ENCODE measurements around the gene SLC12A6. TPM values are rescaled to one million over a fixed set of nuclear protein-coding genes. Genes with fewer than 3 reads are reported as not detected.
A peak's percentile ranks its signal among the peaks of the same experiment; 100 is the strongest.

Gene SLC12A6
- total RNA-seq, 1 donor from 2014 or later: 25.7 TPM

DNA sequence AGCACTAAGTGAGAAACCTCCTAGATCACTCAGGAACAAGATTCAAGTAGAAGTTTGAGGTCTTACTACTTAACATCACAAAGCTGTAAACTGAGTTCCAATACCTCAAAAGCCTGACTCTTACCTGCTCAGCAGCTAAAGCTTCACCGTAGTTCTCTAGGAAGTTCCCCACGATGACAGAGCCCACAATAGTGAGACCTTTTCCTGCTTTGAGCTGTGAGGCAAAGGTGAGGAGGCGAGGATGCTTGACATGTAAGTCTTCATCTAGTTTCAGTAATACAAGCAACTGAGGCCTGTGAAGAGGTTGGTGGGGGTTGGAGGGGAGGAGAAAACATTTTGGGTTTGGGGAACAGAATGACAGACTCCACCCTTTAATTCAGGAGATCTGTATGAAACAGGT lies 97.0 kb downstream of the SLC12A6 start:
- no peaks in the 10 kb centered on the region for H3K4me1 ChIP-seq
- intact Hi-C loops (cut with micrococcal nuclease): no loop called here
- TF ChIP-seq, protein P1, sequence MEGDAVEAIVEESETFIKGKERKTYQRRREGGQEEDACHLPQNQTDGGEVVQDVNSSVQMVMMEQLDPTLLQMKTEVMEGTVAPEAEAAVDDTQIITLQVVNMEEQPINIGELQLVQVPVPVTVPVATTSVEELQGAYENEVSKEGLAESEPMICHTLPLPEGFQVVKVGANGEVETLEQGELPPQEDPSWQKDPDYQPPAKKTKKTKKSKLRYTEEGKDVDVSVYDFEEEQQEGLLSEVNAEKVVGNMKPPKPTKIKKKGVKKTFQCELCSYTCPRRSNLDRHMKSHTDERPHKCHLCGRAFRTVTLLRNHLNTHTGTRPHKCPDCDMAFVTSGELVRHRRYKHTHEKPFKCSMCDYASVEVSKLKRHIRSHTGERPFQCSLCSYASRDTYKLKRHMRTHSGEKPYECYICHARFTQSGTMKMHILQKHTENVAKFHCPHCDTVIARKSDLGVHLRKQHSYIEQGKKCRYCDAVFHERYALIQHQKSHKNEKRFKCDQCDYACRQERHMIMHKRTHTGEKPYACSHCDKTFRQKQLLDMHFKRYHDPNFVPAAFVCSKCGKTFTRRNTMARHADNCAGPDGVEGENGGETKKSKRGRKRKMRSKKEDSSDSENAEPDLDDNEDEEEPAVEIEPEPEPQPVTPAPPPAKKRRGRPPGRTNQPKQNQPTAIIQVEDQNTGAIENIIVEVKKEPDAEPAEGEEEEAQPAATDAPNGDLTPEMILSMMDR (IDR thresholded peaks at IDR 0.05; ENCODE audit: borderline replicate concordance): no peak
- no peak overlapping the region for H3K27ac ChIP-seq (replicated peaks)
- H3K36me3 ChIP-seq: peaks cover 86% of the 10 kb centered on the region
- no peak overlapping the region for H3K4me3 ChIP-seq
- no peaks in the 10 kb centered on the region for H3K9me3 ChIP-seq (replicated peaks)
- no peak for DNase-seq
- no peaks in the 10 kb centered on the region for H3K27me3 ChIP-seq (ENCODE audit: low read depth)

DNA sequence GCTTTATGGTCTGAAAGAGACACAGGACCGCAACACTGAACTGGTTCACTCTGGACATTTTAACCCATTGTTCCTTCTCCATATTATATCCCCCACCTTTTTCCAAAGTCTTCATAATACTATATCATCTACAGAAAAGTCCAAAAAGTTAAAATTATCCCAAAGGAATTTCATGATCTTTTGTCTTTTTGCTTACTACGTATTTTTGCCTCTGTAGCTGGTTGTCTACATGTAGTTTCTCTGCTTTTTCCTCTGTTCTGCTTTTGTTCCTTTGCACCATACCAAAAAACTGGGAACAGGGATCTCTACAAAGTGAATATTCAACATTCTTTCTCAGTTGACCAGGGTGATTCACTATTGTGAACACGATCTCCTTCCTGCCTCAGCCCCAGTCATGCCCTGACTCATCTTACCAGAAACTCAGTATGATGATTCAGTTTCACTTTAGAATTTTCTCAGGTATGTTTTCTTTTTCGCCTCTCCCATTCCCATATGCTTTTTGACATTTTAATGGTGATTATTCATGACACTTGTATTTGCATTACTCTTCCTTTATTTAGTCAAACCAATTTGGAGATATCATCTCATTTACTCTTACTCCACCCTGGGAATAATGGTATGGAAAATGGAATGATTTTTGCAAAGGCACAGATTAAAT lies 98.3 kb downstream of the SLC12A6 start:
- Histone ChIP-seq H3K4me1 (no peaks in the 10 kb centered on the region), H3K27me3 (ENCODE audit: low read depth) (no peaks in the 10 kb centered on the region), H3K36me3 (peaks cover 87% of the 10 kb centered on the region), H3K9me3 (replicated peaks) (no peaks in the 10 kb centered on the region), H3K4me3 (no peak overlapping the region), H3K27ac (replicated peaks) (no peak overlapping the region)
- TF ChIP-seq, protein P1 (IDR thresholded peaks at IDR 0.05; ENCODE audit: borderline replicate concordance): no peak
- DNase-seq: no peak
- intact Hi-C loops (cut with micrococcal nuclease): loop anchor here (5.0 to 10.0 kb wide), 2 partner anchors 66 to 133 kb away; no protein-coding TSS in a partner anchor

DNA sequence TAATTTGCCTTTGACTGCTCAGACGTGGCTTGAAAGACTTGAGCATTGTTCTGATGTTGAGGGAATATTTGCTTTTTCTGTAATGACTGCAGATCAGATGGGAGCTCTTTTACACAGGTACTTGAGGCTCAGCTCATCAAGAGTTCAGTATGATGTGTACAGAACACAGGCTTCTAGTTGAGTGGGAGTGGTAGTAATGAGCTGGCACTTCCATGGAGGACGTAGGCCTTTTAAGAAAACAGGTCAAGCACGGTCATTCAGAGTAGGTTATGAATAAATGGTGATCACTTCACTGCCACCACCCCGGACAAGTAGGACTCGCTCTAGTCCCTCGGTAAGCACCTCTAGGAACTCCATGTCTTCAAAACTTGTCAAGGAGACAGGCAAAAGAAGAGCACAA lies 104.0 kb downstream of the SLC12A6 start:
- intact Hi-C loops (cut with micrococcal nuclease): loop anchor here (10.0 kb wide), 1 partner anchor 71 kb away; no protein-coding TSS in a partner anchor
- Histone ChIP-seq H3K4me1 (no peaks in the 10 kb centered on the region), H3K9me3 (replicated peaks) (no peaks in the 10 kb centered on the region), H3K36me3 (peaks cover 99% of the 10 kb centered on the region), H3K4me3 (no peak overlapping the region), H3K27me3 (ENCODE audit: low read depth) (no peaks in the 10 kb centered on the region), H3K27ac (replicated peaks) (no peak overlapping the region)
- DNase-seq: no peak
- TF ChIP-seq, protein P1 (IDR thresholded peaks at IDR 0.05; ENCODE audit: borderline replicate concordance): no peak

DNA sequence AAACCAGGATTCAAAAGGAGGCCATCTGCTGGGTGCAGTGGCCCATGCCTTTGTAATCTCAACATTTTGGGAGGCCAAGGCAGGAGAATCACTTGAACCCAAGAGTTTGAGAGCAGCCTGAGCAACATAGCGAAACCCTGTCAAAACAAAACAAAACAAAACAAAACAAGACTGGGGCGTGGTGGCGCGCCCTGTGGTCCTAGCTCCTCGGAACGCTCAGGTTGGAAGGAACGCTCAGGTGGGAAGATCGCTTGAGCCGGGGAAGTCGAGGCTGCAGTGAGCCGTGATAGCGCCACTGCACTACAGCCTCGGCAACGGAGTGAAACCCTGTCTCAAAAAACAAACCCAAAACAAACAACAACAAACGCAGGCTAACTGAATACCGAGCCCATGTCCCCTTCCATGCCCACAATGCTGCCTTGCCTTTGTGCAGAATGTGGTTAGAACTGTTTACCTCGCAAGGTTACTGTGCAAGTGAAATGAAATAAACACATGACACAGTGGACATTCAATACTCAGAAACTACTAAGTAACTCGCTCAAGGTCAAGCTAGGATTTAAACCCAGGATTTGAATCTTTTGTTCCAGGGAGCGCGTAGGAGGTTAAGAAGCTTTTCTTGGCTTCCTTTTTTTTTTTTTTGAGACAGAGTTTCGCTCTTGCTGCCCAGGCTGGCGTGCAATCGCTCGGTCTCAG lies 113.5 kb downstream of the SLC12A6 start:
- H3K27ac ChIP-seq (replicated peaks): peak overlapping the region; percentile 94
- TF ChIP-seq, protein P1 (IDR thresholded peaks at IDR 0.05; ENCODE audit: borderline replicate concordance): no peak
- DNase-seq: no peak

DNA sequence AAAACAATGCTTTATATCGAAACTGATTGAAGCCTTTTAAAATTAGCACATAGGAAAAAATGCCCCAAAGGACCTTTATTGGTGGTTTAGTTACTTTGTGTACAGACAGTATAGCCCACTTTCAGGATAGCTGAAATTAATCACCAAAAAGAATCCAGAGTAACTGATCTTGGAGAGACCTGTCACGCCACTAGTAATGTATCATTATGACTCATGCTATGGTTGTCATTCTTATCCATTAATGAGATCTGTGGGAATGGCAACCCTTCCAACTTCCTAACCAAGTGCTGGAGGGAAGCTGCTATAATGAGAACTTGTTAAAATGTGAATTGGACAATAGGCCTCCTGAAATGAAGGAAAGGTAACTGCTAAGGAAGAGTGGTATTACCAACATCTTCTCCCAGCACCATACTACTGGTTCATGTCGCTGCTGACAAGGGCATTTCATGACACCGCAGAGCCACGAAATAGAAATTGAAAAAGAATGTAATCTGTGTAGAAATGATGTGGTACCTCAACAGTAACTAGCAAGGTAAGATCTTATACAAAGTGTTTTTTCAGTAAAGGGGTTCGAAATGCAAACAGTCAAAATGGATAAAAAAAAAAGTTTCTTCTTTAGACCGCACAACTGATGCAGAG lies 119.9 kb downstream of the SLC12A6 start:
- H3K4me1 ChIP-seq: no peaks in the 10 kb centered on the region
- no peak overlapping the region for H3K27ac ChIP-seq (replicated peaks)
- no peaks in the 10 kb centered on the region for H3K9me3 ChIP-seq (replicated peaks)
- H3K27me3 ChIP-seq (ENCODE audit: low read depth): no peaks in the 10 kb centered on the region
- TF ChIP-seq, protein P1 (IDR thresholded peaks at IDR 0.05; ENCODE audit: borderline replicate concordance): no peak
- H3K4me3 ChIP-seq: no peak overlapping the region
- intact Hi-C loops (cut with micrococcal nuclease): no loop called here
- H3K36me3 ChIP-seq: no peaks in the 10 kb centered on the region
- DNase-seq: no peak

More for the DNA sequence above, 113.5 kb downstream of the SLC12A6 start:
- intact Hi-C loops (cut with micrococcal nuclease): loop anchor here (10.0 kb wide), 1 partner anchor 119 kb away; the partner anchor contains the start of genes EMC7 and PGBD4
- peaks cover 27% of the 10 kb centered on the region for H3K36me3 ChIP-seq
- H3K4me3 ChIP-seq: peak overlapping the region; percentile 80
- H3K9me3 ChIP-seq (replicated peaks): no peaks in the 10 kb centered on the region
- no peaks in the 10 kb centered on the region for H3K27me3 ChIP-seq (ENCODE audit: low read depth)
- H3K4me1 ChIP-seq: peaks cover 34% of the 10 kb centered on the region

Measured in left ventricle myocardium inferior (tissue), 1 donor.